OCI-M2 (cell line): Measurements from ENCODE around the gene RAB3A.
"Not testable (repeated sequence)": the region's sequence is repeated elsewhere in the genome, so short reads cannot be mapped to it uniquely, and the experiment has no call there.

Experiments
- DNase-seq: peaks from one replicate; lab custom pipeline; 2025; ENCODE audit not compliant: unreplicated experiment; lab: John Stamatoyannopoulos, UW

The RAB3A gene

DNA sequence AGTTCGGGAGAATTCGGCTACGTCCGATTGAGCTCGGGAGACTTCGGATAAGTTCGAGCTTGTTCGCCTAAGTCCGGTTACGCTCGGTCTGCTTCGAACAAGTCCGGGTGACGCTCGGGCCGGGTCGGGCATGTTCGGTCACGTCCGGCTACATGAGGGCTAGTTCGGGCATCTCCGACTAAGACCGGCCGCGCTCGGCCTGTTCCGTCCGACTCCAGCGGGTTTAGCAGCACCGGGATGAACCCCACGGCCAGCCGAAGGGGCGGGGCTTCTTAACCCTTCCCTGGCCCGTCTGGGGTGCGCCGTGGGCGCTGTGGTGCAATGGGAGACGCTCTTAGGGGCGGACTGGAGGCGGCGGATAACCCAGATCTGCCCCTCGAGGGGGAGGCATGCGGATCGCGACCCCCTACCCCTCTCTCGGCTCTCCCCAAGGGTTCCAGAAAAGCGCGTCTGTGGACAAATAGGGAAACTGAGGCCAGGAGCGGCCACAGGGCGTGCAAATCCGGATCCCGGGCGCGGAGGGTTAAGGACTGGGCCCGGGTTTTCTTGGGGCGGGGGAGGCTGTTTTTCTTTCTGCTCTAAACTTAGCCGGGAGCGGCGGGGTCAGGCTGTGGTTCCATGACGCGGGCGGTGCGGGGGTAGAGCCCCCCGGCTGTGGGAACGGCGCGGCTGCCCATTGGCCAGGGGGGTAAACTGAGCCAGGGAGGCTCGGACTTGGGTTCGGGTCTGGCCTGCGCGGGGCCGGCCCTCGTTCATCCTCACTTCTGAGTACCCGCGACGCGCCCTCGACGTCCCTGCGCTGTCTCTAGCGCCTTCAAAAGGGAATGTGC, 20.9 kb upstream of the RAB3A start:
- peak; percentile 90 for DNase-seq

DNA sequence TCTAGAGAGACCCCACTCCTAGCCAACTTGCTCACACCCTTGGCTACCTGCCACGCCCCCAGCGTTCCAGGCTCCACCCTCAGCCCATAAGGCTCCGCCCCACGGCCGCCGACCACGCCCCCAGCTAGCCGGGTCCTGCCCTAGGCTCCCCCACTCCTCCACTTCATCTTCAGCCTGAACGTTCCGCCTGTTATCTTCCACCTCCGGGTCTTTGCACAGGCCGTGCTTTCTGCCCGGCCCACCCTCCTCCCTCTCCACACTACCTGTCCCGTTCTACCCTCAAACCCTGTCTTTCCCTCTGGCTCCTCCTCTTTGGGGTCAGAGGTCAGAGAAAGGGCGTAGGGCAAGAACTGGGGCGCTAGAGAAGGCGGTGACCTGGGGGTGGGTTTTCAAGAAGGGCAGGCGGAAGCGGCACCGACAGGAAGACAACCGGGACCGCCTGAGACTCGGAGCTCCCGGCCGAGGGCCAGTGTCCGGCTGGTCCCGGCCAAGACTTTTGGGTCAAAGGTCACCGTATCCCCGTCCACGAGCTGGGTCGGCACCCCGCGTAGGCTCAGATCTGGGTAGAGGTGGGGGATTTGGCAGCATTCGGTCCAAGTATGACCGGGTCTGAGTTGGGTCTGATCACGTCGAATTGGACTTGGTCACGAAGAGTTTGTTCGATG, 20.1 kb upstream of the RAB3A start:
- peak; percentile 79 for DNase-seq

DNA sequence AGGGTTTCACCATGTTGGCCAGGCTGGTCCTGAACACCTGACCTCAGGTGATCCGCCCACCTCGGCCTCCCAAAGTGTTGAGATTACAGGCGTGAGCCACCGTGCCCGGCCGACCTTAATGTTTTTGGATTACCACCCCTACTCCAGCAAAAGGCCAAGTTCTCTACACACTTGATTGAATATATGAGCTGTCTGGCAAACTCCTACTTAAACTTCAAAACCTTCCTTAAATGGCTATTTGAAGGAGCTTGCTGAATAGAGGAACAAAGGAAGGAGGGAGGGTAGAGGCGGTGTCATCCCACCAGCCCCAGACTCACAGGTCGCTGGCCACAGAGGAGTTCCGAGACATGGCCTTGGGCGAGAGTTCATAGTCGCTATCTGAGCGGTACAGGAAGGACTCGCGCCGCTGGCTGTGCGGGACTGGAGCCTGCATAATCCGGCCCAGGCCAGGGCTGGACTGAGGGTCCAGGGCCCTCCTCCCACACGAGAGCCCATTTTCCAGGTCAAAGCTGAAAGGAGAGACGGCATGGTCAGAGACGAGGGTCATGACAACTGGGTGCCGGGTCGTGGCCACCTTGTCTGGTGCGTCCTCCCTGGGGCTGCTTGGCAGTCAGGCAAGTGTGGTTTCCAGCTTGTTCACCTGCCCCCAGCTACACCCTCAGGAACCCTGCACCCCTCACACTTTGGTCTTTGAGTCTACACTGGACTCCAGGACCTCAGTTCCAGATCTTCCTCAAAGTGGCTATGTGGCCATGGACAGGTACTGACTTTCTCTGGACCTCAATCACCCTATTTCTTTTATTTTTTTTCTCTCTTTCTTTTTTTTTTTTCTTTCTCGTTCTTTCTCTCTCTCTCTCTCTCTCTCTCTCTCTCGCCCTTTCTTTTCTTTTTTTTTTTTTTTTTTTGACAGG, 18.2 kb upstream of the RAB3A start:
- no peak for DNase-seq

DNA sequence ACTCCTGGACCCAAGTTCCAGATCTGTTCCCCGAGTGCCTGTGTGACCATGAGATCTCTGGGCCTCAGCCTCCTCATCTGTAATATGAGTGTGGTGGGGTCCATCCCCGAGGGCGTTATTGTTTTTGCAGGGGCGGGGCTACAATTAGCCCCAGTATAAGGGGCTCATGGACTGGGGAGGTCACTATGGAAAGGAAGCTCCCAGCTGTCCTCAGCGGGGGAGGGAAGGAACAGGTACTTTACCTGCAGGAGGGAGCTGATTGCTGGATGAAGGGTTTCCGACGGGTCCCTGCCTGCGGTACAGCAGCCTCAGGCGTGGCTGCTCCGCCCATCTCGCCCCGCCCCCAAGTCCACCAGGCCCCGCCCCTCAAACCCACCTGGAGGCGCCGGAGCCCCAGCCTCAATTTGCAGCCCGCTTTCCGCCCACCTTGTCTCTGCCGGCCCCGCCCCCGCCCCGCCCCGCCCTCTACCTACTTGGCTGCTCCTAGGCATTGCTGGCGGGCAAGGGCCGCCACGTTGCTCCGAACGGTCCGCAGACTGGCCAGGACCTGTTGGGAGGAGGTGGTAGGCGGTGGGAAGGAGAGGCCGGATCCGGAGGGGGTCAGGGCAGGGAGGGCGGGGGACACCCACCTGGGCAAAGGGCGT, 16.9 kb upstream of the RAB3A start:
- DNase-seq = no peak

DNA sequence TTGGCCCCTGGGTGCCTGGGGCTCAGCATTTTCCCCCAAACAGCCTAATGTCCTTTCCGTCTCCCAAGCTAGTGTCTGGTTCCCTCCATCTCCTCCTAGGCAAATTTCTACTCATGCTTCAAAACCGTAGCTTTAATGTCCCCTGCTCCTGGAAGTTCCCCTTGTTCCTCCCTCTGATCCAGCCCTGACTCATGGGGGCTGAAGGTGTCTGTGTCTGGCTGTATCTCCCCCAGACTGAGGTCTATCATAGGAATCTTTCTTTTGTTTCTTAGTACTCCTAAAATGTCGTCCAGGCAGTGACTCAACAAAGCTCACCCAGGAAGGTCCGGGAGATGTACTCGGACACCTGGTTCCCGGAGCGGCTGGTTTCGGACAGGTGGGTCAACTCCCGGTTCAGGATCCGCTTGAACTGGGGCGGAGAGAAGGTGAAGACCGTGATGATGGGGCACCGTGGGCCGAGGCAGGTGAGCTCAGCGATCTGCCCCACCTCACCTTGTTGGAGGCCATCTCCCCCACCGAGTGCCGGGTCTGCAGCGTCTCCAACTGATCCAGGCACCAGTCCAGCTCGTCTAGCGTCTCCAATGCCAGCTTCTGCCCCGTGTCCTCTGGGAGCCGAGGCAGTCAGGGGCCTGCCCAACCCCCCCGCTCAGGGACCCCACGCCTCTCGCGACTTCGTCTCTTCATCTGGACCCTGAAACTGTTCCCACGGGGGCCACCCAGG, 16.2 kb upstream of the RAB3A start:
- no peak for DNase-seq

DNA sequence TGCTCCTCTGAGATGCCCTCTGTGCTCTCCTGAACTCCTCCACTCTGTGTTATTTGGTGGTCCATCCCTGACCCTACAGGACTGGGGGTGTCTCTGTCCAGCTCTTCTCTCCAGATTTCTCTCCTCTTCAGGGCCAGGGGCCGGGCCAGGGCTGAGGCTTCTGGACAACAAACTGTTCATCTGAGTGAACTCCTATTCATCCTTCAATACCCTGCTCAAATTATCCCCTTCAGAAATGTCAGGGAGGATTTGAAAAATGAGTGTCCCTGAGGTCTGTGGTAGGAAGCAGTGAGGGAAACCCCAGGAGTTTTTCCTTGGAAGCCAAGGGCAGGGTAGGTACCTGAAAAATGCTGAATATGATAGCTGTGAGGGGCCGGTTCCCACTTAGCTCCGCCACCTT, 14.8 kb upstream of the RAB3A start:
- no peak for DNase-seq

DNA sequence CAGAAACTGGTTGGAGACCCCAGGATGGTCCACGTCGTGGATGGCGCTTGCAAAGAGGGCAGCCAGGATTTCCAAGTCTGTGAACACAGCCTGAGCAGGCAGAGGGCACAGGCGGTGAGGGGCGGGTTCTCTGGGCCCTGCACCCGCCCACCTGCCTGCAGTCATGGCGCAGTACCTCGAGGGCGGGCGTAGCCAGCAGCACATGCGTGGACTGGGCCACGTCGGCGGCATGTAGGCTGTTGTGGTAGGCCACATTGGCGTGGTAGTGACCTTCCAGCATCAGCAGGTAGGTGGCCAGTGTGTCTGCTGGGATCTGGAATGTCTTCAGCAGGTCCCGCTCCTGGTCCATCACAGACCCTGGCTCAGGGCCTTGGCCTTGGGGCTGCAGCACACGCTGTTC, 14.3 kb upstream of the RAB3A start:
- no peak for DNase-seq

DNA sequence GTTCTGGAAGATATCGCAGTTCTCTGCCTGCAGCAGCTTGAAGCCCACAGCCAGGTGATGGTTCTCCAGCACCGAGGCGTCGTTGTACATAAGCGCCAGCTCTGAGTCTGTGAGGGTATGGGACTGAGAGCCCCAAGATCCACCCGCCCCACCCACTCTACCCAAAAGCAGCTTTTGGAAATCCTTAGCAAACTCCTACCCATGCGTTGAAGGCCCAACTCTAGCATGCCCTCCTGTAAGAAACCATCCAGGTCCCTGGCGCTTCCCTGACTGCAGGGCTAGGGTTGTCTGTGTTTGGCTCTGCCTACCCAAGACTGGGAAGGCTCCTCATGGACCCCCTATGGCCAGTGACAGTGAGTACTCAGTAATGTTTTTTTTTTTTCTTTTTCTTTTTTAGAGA, 12.9 kb upstream of the RAB3A start:
- no peak for DNase-seq

DNA sequence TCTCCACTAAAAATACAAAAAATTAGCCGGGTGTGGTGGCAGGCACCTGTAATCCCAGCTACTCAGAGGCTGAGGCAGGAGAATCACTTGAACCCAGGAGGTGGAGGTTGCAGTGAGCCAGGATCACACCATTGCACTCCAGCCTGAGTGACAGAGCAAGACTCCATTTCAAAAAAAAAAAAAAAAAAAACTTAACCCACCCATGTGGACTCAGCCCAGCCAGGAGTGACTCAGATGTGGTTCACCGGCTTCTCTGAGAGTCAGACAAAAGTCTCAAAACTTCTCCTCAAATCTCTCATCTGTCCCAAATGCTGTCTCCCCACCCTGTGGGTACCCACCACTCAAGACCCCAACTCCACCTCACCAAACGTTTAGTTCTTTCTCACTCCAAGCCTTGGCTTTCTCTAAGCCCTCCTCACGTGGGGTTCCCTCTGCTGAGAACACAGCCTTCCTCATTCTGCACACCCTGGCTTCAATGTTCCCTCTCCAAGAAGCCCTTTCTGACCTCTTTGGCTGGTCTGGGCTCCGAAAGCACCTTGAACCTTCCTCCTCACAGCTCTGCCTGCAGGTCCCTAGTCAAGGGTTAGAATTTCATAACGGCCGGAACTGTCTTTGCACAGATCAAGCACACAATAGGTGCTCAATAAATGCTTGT, 11.1 kb upstream of the RAB3A start:
- no peak for DNase-seq

DNA sequence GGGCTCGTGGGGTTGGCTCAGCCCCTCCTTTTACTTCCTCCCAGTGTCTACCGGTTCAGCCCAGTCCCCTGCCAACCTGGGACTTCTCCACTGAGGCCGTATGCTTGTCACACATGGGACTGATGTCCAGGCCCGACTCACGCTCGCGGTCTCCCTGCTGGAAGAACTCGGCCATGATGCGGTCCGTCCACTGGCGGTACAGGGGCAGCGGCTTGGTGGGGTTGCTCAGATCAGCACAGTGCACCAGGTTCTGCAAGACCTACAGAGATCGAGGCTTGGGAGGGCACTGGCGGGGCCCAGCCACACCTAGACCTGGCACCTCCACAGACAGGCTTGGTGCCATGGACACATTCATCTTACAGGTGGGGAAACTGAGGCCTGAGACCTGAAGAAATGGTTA, 7.8 kb upstream of the RAB3A start:
- no peak for DNase-seq

DNA sequence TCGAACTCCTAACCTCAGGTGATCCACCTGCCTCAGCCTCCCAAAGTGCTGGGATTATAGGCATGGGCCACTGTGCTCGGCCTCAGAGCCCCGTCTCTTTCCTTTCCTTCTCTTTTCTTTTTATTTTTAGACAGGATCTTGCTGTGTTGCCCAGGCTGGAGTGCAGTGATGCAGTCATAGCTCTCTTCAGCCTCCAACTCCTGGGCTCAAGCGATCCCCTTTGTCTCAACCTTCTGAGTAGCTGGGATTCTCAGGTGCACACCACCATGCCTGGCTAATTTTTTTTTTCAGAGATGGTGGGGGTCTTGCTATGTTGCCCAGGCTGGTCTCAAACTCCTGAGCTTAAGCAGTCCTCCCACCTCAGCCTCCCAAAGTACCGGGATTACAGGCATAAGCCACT, 6.1 kb upstream of the RAB3A start:
- not testable (repeated sequence) for DNase-seq

DNA sequence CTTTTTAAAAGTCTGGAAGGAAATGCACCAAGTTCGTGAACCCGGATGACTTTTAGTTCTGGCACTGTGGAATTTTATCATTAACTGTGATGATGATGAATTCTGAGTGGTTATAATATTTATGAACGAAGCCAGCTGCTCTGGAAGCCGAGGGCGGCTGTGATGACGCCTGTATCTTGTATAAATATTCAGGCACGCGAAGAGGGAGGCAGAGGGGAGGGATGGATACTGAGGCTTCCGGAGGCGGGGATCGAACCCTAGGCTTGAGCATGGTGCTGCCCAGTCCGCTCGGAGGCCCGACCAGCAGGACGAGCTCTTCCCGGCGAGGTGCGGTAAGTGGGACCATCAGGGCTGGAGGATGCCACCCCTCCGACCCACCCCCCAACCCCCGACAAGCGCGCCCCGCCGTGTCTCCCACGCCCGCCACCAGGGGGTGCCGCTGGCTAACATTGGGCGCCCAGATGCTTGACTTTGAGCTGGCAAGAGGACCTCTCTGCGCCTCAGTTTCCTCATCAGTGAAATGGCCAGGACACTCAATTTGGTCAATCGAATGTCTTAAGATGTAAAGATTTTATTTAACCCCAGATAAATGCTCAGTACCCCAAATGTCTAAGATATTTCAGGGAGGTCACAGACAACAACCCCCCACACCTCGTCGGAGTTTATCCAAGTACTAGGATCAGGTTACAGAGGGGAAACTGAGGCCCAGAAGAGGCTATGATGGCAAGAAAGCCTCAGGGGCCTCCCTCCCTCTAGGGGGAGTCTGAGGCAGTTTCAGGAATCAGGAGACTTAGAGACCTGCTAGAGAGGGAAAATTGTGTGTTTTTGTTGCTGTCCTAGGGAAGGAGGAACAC, 4.5 kb upstream of the RAB3A start:
- DNase-seq = no peak

DNA sequence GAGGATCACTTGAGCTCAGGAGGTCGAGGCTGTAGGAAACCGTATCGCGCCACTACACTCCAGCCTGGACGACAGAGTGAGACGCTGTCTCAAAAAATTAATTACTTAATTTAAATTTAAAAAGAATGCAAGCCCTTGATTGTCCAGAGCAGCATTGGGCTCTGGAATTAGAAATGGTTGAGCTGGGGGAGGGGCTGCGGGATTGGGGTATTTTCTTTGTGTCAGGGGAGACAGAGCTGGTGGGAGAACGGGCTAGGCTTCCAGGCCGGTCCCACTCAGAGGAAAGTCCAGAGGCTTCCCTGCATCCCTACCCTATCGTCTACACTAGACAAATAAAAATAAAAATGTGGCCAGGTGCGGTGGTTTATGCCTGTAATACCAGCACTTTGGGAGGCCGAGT, 2.2 kb upstream of the RAB3A start:
- no peak for DNase-seq

DNA sequence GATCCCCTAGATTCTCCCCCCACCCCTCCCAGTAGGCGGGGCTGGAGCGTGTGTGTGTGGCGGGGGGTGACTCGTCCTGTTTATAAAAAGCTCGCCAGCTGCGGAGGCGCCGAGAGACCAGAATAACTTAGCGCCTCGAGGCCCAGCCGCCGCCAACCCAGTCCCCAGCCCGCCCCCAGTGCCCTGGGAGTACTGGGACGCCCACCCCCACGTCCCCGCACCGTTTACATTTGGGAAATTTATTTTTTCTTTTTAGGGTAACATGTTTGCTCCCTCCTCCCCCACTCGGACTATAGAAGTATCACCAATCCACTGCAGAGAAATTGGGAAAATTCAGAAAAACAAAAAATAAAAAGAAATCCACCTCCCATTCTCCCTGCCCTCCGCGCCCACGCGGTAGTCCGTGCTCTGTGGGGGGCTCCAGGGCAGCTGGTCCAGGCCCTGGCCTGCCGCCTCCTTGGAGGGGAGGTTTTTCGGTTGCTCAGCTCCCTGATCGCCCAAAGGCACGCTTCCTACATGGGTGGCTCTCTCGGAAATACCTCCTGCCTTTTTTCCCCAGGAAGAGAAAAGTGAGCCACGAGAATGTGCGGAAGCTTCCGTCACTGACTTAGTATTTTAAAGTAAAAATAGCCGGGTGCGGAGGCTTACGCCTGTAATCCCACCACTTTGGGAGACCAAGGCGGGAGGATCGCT, 1.5 kb upstream of the RAB3A start:
- DNase-seq = no peak

DNA sequence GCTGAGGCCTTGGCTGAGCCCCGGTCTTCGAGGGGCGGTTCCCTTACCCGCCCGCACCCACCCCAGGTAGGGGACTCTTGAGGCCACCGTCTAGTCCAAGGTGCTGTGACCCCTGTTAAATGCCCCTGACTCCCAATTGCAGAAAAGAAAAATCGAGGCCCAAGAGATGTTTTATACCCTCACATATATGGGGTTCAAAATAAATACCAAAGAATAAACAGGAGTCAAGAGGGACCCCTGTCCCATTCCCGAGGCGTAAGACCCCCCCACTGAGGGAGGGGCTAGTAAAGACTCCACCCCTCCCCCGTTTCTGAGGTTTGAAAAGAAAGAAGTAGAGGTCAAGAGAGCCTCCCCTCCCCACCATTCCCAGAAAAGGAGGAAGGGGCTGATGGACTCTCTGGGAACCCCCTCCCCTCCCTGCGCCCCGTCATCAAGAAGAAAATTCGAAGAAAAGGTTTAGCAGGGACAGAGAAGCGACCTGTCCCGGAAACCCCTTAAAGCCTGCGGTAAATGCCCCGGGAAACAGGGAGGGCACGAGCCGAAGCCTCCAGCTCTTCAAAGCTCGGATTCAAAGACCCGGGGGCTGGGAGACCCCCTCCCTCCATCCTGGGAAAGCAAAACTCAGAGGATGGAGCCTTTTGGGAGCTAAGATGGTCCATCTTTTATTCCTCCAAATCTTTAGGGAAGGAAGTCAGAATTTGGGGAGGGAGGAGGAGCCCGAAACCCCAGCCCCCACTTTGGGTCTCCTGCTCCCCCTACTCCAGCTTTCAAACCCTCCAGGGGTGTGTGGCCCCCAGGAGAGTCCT, 755 bp upstream of the RAB3A start:
- DNase-seq = peak; percentile 92

DNA sequence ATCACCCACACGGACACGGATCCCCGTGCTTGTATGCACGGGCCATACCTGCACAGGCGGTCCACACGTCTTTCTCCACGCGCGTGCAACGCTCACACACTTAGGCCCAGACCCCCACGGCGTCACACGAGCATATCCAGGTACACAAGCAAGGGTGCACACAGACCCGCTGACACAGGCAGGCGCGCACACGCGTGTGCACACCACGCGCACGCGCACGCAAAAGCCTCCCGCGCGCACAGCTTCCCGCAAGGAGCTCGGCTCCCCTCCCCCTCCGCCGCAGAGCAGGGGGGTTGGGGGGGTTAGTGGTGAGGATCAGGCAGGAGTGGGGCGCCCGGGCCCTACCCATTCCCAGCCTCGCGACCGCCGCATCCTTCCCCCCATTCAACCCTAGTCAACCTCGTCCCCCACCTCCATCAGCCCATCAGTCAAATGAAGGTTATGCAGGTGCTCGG, 407 bp downstream of the RAB3A start:
- no peak for DNase-seq

DNA sequence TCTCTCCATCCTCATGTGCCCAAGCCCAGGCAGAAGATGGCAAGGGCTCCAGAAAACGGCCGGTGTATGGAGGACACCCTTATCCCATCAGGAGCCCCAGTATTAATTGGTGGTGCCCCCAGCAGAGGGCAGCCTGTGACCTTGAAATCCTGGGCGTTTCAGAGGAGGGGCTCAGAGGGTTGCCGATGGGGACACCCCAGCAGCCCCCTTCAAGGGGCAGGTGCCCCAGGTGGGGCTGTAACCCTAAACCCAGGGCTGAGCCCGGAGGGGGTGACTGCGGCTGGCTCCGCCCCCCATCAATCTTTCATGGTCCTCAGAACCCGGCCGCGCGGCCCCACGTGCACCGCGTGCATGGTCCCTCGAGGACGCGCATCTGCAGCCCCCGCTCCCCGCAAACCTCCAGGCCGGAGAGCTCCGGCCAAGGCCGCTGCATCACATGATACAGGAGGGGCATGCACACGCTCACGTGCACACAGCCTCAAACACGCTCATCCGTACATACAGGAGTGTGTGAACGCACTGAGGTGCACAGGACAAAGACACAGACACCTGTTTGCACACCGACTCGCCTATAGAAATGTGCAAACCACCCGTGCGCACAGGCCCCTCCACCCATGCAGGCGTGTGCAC, 949 bp downstream of the RAB3A start:
- no peak for DNase-seq
